ENCODE measurements around the gene RHBDD2.
"Not testable (repeated sequence)": the region's sequence is repeated elsewhere in the genome, so short reads cannot be mapped to it uniquely, and the experiment has no call there.

The RHBDD2 gene

GRCh38 chr7:75878769-75879611 lies at the start of gene RHBDD2:
RHBDD2 (plus strand) TSS chr7:75879034; CDS start chr7:75879083, 49 bp downstream.
- H3K4me3 ChIP-seq (ENCODE audit: low read depth, low read length): peak within 1 kb of the TSS; percentile 96
- TF ChIP-seq CTCF (conservative IDR thresholded peaks at IDR 0.05; ENCODE audit: low read depth, low read length): peak; percentile 23
- DNase-seq (ENCODE audit: low read depth): peak; percentile 94

- DNase-seq (ENCODE audit: low read depth): peak; percentile 46
- not testable (repeated sequence) for H3K4me3 ChIP-seq (ENCODE audit: low read depth, low read length)
Measured at GRCh38 chr7:75829656-75830055, 49.2 kb upstream of the RHBDD2 start.

GRCh38 chr7:75830978-75831377 lies 47.9 kb upstream of the RHBDD2 start:
- no peak for DNase-seq (ENCODE audit: low read depth)
- TF ChIP-seq CTCF (conservative IDR thresholded peaks at IDR 0.05; ENCODE audit: low read depth, low read length): no peak
- H3K4me3 ChIP-seq (ENCODE audit: low read depth, low read length): no peak overlapping the region

GRCh38 chr7:75833662-75834061 lies 45.2 kb upstream of the RHBDD2 start:
- H3K4me3 ChIP-seq (ENCODE audit: low read depth, low read length): not testable (repeated sequence)
- peak; percentile 11 for DNase-seq (ENCODE audit: low read depth)

- no peak for TF ChIP-seq CTCF (conservative IDR thresholded peaks at IDR 0.05; ENCODE audit: low read depth, low read length)
- DNase-seq (ENCODE audit: low read depth): no peak
- H3K4me3 ChIP-seq (ENCODE audit: low read depth, low read length): no peak overlapping the region
Measured at GRCh38 chr7:75835688-75836285, 43.0 kb upstream of the RHBDD2 start.

GRCh38 chr7:75836798-75837197 lies 42.0 kb upstream of the RHBDD2 start:
- no peak for DNase-seq (ENCODE audit: low read depth)
- no peak for TF ChIP-seq CTCF (conservative IDR thresholded peaks at IDR 0.05; ENCODE audit: low read depth, low read length)
- H3K4me3 ChIP-seq (ENCODE audit: low read depth, low read length): no peak overlapping the region

- not testable (repeated sequence) for DNase-seq (ENCODE audit: low read depth); H3K4me3 ChIP-seq (ENCODE audit: low read depth, low read length)
Measured at GRCh38 chr7:75838281-75838930, 40.4 kb upstream of the RHBDD2 start.

GRCh38 chr7:75840029-75840428 lies 38.8 kb upstream of the RHBDD2 start:
- TF ChIP-seq CTCF (conservative IDR thresholded peaks at IDR 0.05; ENCODE audit: low read depth, low read length): no peak
- H3K4me3 ChIP-seq (ENCODE audit: low read depth, low read length): no peak overlapping the region
- DNase-seq (ENCODE audit: low read depth): no peak
